ENCODE measurements around the gene DICER1.

DICER1 gene

GRCh38 chr14:95061317-95062093 lies 95.8 kb downstream of the DICER1 start:
- DNase-seq (ENCODE audit: low read depth in 4 of 4, low spot score in 1 of 4): no peak

GRCh38 chr14:95059126-95059525 lies 98.2 kb downstream of the DICER1 start:
- DNase-seq (ENCODE audit: low read depth in 4 of 4, low spot score in 1 of 4): no peak

GRCh38 chr14:95058491-95058890 lies 98.8 kb downstream of the DICER1 start:
- DNase-seq (ENCODE audit: low read depth in 4 of 4, low spot score in 1 of 4): no peak

GRCh38 chr14:95057851-95058250 lies 99.5 kb downstream of the DICER1 start:
- DNase-seq (ENCODE audit: low read depth in 4 of 4, low spot score in 1 of 4): no peak

- DNase-seq (ENCODE audit: low read depth in 4 of 4, low spot score in 1 of 4): no peak
Observed at GRCh38 chr14:95057147-95057546, 100.2 kb downstream of the DICER1 start.

GRCh38 chr14:95056476-95056875 lies 100.9 kb downstream of the DICER1 start:
- no peak for DNase-seq (ENCODE audit: low read depth in 4 of 4, low spot score in 1 of 4)

GRCh38 chr14:95055318-95055717 lies 102.0 kb downstream of the DICER1 start:
- DNase-seq (ENCODE audit: low read depth in 4 of 4, low spot score in 1 of 4): no peak

GRCh38 chr14:95054346-95055280 lies 102.7 kb downstream of the DICER1 start:
- DNase-seq (ENCODE audit: low read depth in 4 of 4, low spot score in 1 of 4): no peak

GRCh38 chr14:95052016-95052585 lies 105.2 kb downstream of the DICER1 start:
- DNase-seq (ENCODE audit: low read depth in 4 of 4, low spot score in 1 of 4): no peak

- no peak for DNase-seq (ENCODE audit: low read depth in 4 of 4, low spot score in 1 of 4)
Observed at GRCh38 chr14:95049952-95050351, 107.4 kb downstream of the DICER1 start.

- no peak for DNase-seq (ENCODE audit: low read depth in 4 of 4, low spot score in 1 of 4)
Observed at GRCh38 chr14:95048771-95049312, 108.5 kb downstream of the DICER1 start.

- no peak for DNase-seq (ENCODE audit: low read depth in 4 of 4, low spot score in 1 of 4)
Observed at GRCh38 chr14:95047754-95048153, 109.6 kb downstream of the DICER1 start.

- no peak for DNase-seq (ENCODE audit: low read depth in 4 of 4, low spot score in 1 of 4)
Observed at GRCh38 chr14:95046711-95047681, 110.3 kb downstream of the DICER1 start.

GRCh38 chr14:95045836-95046430 lies 111.4 kb downstream of the DICER1 start:
- DNase-seq (ENCODE audit: low read depth in 4 of 4, low spot score in 1 of 4): no peak

- DNase-seq (ENCODE audit: low read depth in 4 of 4, low spot score in 1 of 4): no peak
Observed at GRCh38 chr14:95045106-95045701, 112.1 kb downstream of the DICER1 start.

- DNase-seq (ENCODE audit: low read depth in 4 of 4, low spot score in 1 of 4): no peak
Observed at GRCh38 chr14:95044463-95045105, 112.7 kb downstream of the DICER1 start.

- DNase-seq (ENCODE audit: low read depth in 4 of 4, low spot score in 1 of 4): no peak
Observed at GRCh38 chr14:95043732-95044462, 113.4 kb downstream of the DICER1 start.

GRCh38 chr14:95043314-95043713 lies 114.0 kb downstream of the DICER1 start:
- no peak for DNase-seq (ENCODE audit: low read depth in 4 of 4, low spot score in 1 of 4)

Measured in stimulated activated CD4-positive, alpha-beta T cell treated with anti-CD3 and anti-CD28 coated beads, Interleukin-1b, Interleukin-23, amount 100 ng/mL, for 24 hours (primary cell).